Heart left ventricle (tissue), 16 donors: ENCODE measurements around the gene TMEM11. TPM values are rescaled to one million over a fixed set of nuclear protein-coding genes. Genes with fewer than 3 reads are reported as not detected.
A peak's percentile ranks its signal among the peaks of the same experiment; 100 is the strongest.

Experiments
- ATAC-seq, 4 donors: fragments of 200-7000 bp; cut with Tn5 transposase; one replicate each; pipeline ENCODE4 v1.9.1; 2020 to 2022; ENCODE audit warnings: moderate library complexity in 4 of 4, mild to moderate bottlenecking in 3 of 4, moderate number of reproducible peaks in 1 of 4
- DNase-seq, 5 donors: peaks; one replicate each; pipeline ENCODE4 v3.0.0-alpha.2; 2020
- H3K27ac ChIP-seq, 12 donors: fragments of 200-600 bp; sonication (generic) in 4 of 12; one replicate each; pipeline versions ENCODE4 v1.5.0 to v1.8.0; 2016 to 2022; ENCODE audit warnings: mild to moderate bottlenecking in 2 of 12
- H3K27me3 ChIP-seq, 9 donors: fragments of 200-600 bp; sonication (generic) in 2 of 9; one replicate each; pipeline versions ENCODE4 v1.5.1 to v1.8.0; 2016 to 2022; ENCODE audit warnings: mild to moderate bottlenecking in 3 of 9
- H3K36me3 ChIP-seq, 9 donors: fragments of 200-600 bp; sonication (generic) in 2 of 9; one replicate each; pipeline versions ENCODE4 v1.5.0 to v1.8.0; 2018 to 2022; ENCODE audit warnings: mild to moderate bottlenecking in 2 of 9
- H3K4me1 ChIP-seq, 12 donors: fragments of 200-600 bp; sonication (generic) in 4 of 12; one replicate each; pipeline versions ENCODE4 v1.5.0 to v1.8.0; 2016 to 2022; ENCODE audit warnings: mild to moderate bottlenecking in 3 of 12
- H3K4me3 ChIP-seq, 12 donors: fragments of 200-600 bp; sonication (generic) in 4 of 12; one replicate each; pipeline versions ENCODE4 v1.5.0 to v1.8.0; 2017 to 2022; ENCODE audit warnings: mild to moderate bottlenecking in 9 of 12, moderate library complexity in 4 of 12
- H3K9me3 ChIP-seq, 12 donors: fragments of 200-600 bp; sonication (generic) in 4 of 12; one replicate each; pipeline versions ENCODE4 v1.5.0 to v1.8.0; 2016 to 2022; ENCODE audit warnings: mild to moderate bottlenecking in 1 of 12
- POLR2A ChIP-seq, 2 donors: fragments of 450-650 bp; IDR thresholded peaks; one replicate each; pipeline ENCODE4 v1.6.1; 2017; ENCODE audit warnings: antibody characterized with exemption in 2 of 2, mild to moderate bottlenecking in 2 of 2, moderate library complexity in 2 of 2
- WGBS, 4 donors: extraction: QIAGEN DNeasy Blood & Tissue Kit in 2 of 4; methylation state at CpG; one replicate each; pipeline versions ENCODE4 v1.1.5 to v1.1.7; 2013 to 2018; 5-methylcytosine and 5-hydroxymethylcytosine counted together
- intact Hi-C, 10 donors: fragments of 100-400 bp; cut with DNase I; formaldehyde crosslinking; loops; one replicate each; pipeline versions ENCODE4 v1.11.1 to v1.14.2; 2022
- polyA plus RNA-seq, 2 donors: library from polyadenylated mRNA; stranded (reverse); fragments of 200-250 nt; gene quantifications; one replicate each; pipeline ENCODE4 v1.2.3, GENCODE V29; 2013
- total RNA-seq, 9 donors: library from RNA; depleted of rRNA in 2 of 9; stranded (reverse); fragments of >200 nt in 2 of 9; fragmentation: NEBNext Ultra II Directional in 3 of 9; extraction: Animal tissue kit (Norgen Biotek cat#: 25700) in 3 of 9; gene quantifications; one replicate each; pipeline versions ENCODE4 v1.1.0 to v1.2.4, GENCODE V29; 2016 to 2023
- TF ChIP-seq, protein P1 (sequence below), 12 donors: fragments of 200-600 bp; sonication (generic) in 4 of 12; IDR thresholded peaks; one replicate each; pipeline versions ENCODE4 v1.5.0 to v1.8.0; 2018 to 2022; ENCODE audit warnings: antibody characterized with exemption in 12 of 12, mild to moderate bottlenecking in 5 of 12
- donor health status: ischemic (EF 13 %, LVEDD 7.1; RV severe dilation, severe dysfunction).
- donor health status: healthy with polysubstance abuse.
- donor health status: DM: no; HTN: yes; CAD: no.
- donor health status: DM: no; HTN: no; CAD: no.
- donor health status: ischemic (EF 25% LVEDD 6.9; RV normal size, moderate dysfunction).
- donor health status: ischemic (EF 25% LVEDD 5.7; RV mildly dilated, moderate dysfunction).
- donor health status: healthy.
- donor health status: DM: yes; HTN: yes; CAD: no.
- donor health status: ischemic (EF 35%, LVEDD 5.7; RV mildly dilated, moderate dysfunction).
- donor health status: nonischemic (EF 11% LVEDD 7.7; RV severe dilation, severe dysfunction).
- donor health status: DM: yes; HTN: yes; CAD: no.
- donor health status: PGD.
- donor health status: ischemic (EF 29% LVEDD 5.4; RV normal size, mild dysfunction).
- donor health status: nonischemic (EF 23%, LVEDD 6.1; RV moderate dilation, normal function).

TMEM11 gene
- total and polyA plus RNA-seq, 11 donors: 23.2 to 59.7 (median 33.0) TPM

DNA sequence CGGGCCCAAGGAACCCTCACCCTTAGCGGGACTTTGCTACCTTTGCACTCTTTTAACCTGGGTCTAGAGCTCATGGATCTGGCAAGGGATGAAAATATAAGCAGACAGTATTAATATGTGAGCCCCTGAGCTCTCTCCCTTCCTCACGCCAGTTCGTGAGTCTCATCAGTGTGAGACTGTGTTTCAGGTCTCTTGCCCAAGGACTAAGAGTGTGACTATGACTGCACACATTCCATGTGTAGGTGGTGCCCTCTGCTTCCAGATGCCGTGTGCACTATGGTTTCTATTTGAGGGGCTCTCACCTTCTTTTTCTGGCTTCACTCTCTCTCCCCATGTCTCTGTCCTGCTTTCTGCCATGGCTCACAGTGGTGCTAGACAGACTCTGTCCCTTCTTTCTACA lies 46.7 kb downstream of the TMEM11 start:
- peaks cover 0 to 5% (median 0%) of the 10 kb centered on the region in 9 donors for H3K36me3 ChIP-seq
- DNase-seq: no peak
- no peaks in the 10 kb centered on the region for H3K9me3 ChIP-seq
- TF ChIP-seq POLR2A (IDR thresholded peaks at IDR 0.05): no peak
- TF ChIP-seq, protein P1, sequence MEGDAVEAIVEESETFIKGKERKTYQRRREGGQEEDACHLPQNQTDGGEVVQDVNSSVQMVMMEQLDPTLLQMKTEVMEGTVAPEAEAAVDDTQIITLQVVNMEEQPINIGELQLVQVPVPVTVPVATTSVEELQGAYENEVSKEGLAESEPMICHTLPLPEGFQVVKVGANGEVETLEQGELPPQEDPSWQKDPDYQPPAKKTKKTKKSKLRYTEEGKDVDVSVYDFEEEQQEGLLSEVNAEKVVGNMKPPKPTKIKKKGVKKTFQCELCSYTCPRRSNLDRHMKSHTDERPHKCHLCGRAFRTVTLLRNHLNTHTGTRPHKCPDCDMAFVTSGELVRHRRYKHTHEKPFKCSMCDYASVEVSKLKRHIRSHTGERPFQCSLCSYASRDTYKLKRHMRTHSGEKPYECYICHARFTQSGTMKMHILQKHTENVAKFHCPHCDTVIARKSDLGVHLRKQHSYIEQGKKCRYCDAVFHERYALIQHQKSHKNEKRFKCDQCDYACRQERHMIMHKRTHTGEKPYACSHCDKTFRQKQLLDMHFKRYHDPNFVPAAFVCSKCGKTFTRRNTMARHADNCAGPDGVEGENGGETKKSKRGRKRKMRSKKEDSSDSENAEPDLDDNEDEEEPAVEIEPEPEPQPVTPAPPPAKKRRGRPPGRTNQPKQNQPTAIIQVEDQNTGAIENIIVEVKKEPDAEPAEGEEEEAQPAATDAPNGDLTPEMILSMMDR (IDR thresholded peaks at IDR 0.05): no peak
- H3K27me3 ChIP-seq: no peaks in the 10 kb centered on the region
- H3K4me3 ChIP-seq: peak overlapping the region in 9 of 12 donors; percentile 10 to 41 (median 35)
- H3K4me1 ChIP-seq: peaks cover 2 to 64% (median 46%) of the 10 kb centered on the region in 12 donors
- intact Hi-C loops: loop anchor here in 3 of 10 donors (5.0 kb wide), 1 partner anchor 45 kb away; the partner anchor contains the start of gene TMEM11 (in 3 of the 3)
- 48 to 71% (median 65%) methylated on average over 5 of the region's 5 CpGs for WGBS, 4 donors
- H3K27ac ChIP-seq: peak overlapping the region; percentile 46 to 91 (median 80)
- ATAC-seq: peak; percentile 22 to 72 (median 66)

DNA sequence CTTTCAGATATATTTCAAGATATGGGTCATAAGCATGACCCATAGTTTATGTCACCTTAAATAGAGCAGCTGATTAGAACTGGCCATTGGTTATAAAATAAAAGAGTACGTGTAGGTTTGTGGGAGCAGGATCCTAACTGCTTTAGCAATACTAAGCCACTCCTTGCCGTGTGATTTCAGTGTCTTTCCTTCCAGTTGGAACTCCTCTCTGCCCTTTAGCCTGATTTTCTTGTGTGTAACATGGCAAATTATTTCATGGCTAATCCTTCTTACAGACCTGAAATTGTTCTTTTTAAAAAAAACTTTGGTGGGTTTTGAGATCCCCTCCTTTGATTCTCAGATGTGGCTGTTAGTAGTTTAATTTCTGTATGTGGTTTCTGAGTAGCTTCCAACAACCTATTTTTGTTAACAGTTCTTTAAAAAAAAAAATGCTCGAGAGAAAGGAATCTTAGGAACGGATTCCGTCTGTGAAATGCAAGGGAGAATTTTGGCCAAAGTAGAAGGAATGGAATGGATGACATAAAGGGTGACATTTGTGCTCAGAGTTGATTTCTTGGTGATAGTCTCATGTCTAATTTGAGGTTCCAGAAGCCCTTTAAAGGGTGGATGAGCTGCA lies 47.3 kb downstream of the TMEM11 start:
- H3K27me3 ChIP-seq: no peaks in the 10 kb centered on the region
- 34 to 43% (median 40%) methylated on average over 5 of the region's 5 CpGs for WGBS, 4 donors
- H3K4me1 ChIP-seq: peaks cover 4 to 70% (median 48%) of the 10 kb centered on the region in 12 donors
- ATAC-seq (peak in 2 of 4 donors; percentile 20 to 37), DNase-seq (no peak)
- H3K36me3 ChIP-seq: no peaks in the 10 kb centered on the region
- peak overlapping the region; percentile 46 to 91 (median 80) for H3K27ac ChIP-seq
- H3K9me3 ChIP-seq: no peaks in the 10 kb centered on the region
- peak overlapping the region in 10 of 12 donors; percentile 4 to 41 (median 34) for H3K4me3 ChIP-seq
- TF ChIP-seq, protein P1 (IDR thresholded peaks at IDR 0.05): no peak
- no peak for TF ChIP-seq POLR2A (IDR thresholded peaks at IDR 0.05)
- intact Hi-C loops: loop anchor here in 3 of 10 donors (5.0 kb wide), 1 partner anchor 46 kb away; the partner anchor contains the start of gene TMEM11 (in 3 of the 3)

DNA sequence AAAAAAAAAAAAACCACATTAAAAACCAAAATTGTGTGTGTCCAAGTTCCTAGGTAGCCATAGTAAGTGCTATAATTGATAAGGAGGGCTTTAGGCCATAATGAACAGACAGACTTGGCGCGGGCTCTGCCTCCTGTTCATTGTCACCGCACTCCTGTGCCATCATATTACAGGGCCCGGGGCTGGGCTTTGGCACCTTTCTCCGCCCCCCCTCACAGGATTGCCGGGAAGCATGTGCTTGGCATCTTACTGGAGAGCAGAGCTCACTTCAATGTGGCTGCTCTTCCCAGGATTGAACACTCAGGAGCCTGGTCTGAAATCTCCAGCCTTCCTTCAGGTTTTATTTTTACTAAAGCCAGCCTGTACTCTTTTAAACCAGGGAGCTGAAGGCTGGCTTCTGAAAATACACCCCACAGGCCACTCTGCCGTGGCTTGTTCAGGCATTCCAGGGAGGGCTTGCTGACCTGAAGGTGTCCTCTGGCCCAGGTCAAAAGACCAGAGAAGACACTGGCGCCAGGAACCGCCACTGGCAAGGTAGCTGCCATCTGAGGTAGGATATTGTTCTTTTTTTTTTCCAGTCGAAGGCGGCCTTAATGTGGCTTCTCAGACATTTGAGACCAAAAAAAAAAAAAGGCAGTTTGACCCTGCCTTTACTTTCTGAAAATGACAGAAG lies 47.9 kb downstream of the TMEM11 start:
- H3K27me3 ChIP-seq: no peaks in the 10 kb centered on the region
- intact Hi-C loops: loop anchor here in 3 of 10 donors (5.0 kb wide), 1 partner anchor 46 kb away; the partner anchor contains the start of gene TMEM11 (in 3 of the 3)
- peak overlapping the region in 10 of 12 donors; percentile 4 to 41 (median 34) for H3K4me3 ChIP-seq
- TF ChIP-seq, protein P1 (IDR thresholded peaks at IDR 0.05): no peak
- no peak for TF ChIP-seq POLR2A (IDR thresholded peaks at IDR 0.05)
- ATAC-seq: peak; percentile 79 to 89 (median 87)
- DNase-seq: peak; percentile 72 to 89 (median 79)
- H3K27ac ChIP-seq: peak overlapping the region; percentile 46 to 91 (median 80)
- peaks cover 4 to 73% (median 48%) of the 10 kb centered on the region in 12 donors for H3K4me1 ChIP-seq
- 42 to 61% (median 58%) methylated on average over 11 of the region's 11 CpGs for WGBS, 4 donors
- no peaks in the 10 kb centered on the region for H3K9me3 ChIP-seq
- no peaks in the 10 kb centered on the region for H3K36me3 ChIP-seq

DNA sequence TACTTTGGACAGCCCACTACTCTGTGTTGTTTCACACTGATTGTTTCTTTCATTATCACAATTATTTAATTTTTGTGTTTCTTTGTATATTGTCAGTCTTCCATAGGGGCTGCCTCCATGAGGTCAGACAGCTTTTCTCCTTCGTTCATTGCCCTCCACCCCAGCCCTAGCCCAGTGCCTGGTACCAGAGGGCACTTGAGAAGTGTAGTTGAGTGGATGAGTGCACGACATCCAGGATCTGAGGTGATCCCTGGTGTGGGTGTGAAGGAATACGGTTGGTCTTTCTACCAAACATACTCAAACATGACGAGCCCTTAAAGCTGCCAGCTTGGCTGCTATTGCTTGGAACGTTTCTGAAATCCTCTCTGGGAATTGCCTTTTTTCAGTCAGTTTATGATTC lies 49.3 kb downstream of the TMEM11 start:
- peaks cover 4 to 66% (median 40%) of the 10 kb centered on the region in 12 donors for H3K4me1 ChIP-seq
- TF ChIP-seq, protein P1 (IDR thresholded peaks at IDR 0.05): no peak
- no peak overlapping the region for H3K4me3 ChIP-seq
- intact Hi-C loops: loop anchor here in 4 of 10 donors (5.0 kb wide), 2 partner anchors 37 to 48 kb away; partner anchors contain the start of genes TMEM11 (in 3 of the 4) and DHRS7B (in 1 of the 4)
- no peak overlapping the region for H3K27ac ChIP-seq
- no peak for DNase-seq
- 72 to 84% (median 77%) methylated on average over 5 of the region's 5 CpGs for WGBS, 4 donors
- H3K9me3 ChIP-seq: no peaks in the 10 kb centered on the region
- ATAC-seq: no peak
- H3K27me3 ChIP-seq: no peaks in the 10 kb centered on the region
- H3K36me3 ChIP-seq: no peaks in the 10 kb centered on the region
